ENCODE measurements around the gene FIZ1.
"Not testable (repeated sequence)": the region's sequence is repeated elsewhere in the genome, so short reads cannot be mapped to it uniquely, and the experiment has no call there.

DNA sequence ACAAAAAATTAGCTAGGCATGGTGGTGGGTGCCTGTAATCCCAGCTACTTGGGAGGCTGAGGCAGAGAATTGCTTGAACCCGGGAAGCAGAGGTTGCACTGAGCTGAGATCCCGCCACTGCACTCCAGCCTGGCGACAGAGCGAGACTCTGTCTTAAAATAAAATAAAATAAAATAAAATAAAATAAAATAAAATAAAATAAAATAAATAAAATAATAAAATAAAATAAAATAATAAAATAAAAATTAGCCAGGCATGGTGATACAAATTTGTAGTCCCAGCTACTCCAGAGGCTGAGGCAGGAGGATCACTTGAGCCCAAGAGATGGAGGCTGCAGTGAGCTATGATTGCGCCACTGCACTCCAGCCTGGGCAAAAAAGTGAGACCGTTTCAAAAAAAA, 25.4 kb downstream of the FIZ1 start:
- TF ChIP-seq, protein P1, sequence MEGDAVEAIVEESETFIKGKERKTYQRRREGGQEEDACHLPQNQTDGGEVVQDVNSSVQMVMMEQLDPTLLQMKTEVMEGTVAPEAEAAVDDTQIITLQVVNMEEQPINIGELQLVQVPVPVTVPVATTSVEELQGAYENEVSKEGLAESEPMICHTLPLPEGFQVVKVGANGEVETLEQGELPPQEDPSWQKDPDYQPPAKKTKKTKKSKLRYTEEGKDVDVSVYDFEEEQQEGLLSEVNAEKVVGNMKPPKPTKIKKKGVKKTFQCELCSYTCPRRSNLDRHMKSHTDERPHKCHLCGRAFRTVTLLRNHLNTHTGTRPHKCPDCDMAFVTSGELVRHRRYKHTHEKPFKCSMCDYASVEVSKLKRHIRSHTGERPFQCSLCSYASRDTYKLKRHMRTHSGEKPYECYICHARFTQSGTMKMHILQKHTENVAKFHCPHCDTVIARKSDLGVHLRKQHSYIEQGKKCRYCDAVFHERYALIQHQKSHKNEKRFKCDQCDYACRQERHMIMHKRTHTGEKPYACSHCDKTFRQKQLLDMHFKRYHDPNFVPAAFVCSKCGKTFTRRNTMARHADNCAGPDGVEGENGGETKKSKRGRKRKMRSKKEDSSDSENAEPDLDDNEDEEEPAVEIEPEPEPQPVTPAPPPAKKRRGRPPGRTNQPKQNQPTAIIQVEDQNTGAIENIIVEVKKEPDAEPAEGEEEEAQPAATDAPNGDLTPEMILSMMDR (conservative IDR thresholded peaks at IDR 0.05; ENCODE audit: low read depth, low read length), result not testable (repeated sequence)
- not testable (repeated sequence) for TF ChIP-seq RFX5 (IDR thresholded peaks at IDR 0.05; ENCODE audit: low read depth, low read length); POLR2A (IDR thresholded peaks at IDR 0.05; ENCODE audit: low read depth, low read length); CEBPB (IDR thresholded peaks at IDR 0.05; ENCODE audit: low read depth, low read length); FOS (IDR thresholded peaks at IDR 0.05; ENCODE audit: low read depth, low read length); RAD21 (IDR thresholded peaks at IDR 0.05; ENCODE audit: low read length); MAZ (IDR thresholded peaks at IDR 0.05; ENCODE audit: borderline replicate concordance, low read depth, low read length); NFE2L2 (IDR thresholded peaks at IDR 0.05; ENCODE audit: low read depth, low read length); BHLHE40 (IDR thresholded peaks at IDR 0.05; ENCODE audit: low read depth, low read length); SMC3 (IDR thresholded peaks at IDR 0.05; ENCODE audit: low read depth, low read length)
- TF ChIP-seq, protein P2, sequence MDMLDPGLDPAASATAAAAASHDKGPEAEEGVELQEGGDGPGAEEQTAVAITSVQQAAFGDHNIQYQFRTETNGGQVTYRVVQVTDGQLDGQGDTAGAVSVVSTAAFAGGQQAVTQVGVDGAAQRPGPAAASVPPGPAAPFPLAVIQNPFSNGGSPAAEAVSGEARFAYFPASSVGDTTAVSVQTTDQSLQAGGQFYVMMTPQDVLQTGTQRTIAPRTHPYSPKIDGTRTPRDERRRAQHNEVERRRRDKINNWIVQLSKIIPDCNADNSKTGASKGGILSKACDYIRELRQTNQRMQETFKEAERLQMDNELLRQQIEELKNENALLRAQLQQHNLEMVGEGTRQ (IDR thresholded peaks at IDR 0.05; ENCODE audit: low read depth, low read length), result not testable (repeated sequence)
